Right cardiac atrium (tissue), 5 donors: ENCODE data around the gene ZNF584. TPM values are rescaled to one million over a fixed set of nuclear protein-coding genes. Genes with fewer than 3 reads are reported as not detected.
"Not testable (repeated sequence)": the region's sequence is repeated elsewhere in the genome, so short reads cannot be mapped to it uniquely, and the experiment has no call there.

Experiments used
- ATAC-seq, 2 donors: fragments of 200-7000 bp; cut with Tn5 transposase; one replicate each; pipeline versions ENCODE4 v1.8.0 to v1.9.1; 2020; ENCODE audit warnings: moderate library complexity in 2 of 2, mild to moderate bottlenecking in 1 of 2
- DNase-seq, 3 donors: peaks; one replicate each; pipeline ENCODE4 v3.0.0-alpha.2; 2020
- H3K27ac ChIP-seq: one replicate; pipeline ENCODE4 v1.5.1; 2013; ENCODE audit warnings: mild to moderate bottlenecking, low read length, control low read depth, moderate library complexity
- H3K27me3 ChIP-seq: one replicate; pipeline ENCODE4 v1.6.1; 2013; ENCODE audit not compliant: control insufficient read depth, insufficient read depth
- H3K4me1 ChIP-seq: one replicate; pipeline ENCODE4 v1.6.1; 2013; ENCODE audit warnings: low read length; ENCODE audit not compliant: control insufficient read depth, insufficient read depth
- H3K4me3 ChIP-seq: one replicate; pipeline ENCODE4 v1.5.1; 2013; ENCODE audit warnings: low read length, control low read depth
- H3K9me3 ChIP-seq: one replicate; pipeline ENCODE4 v1.6.1; 2013; ENCODE audit warnings: low read length; ENCODE audit not compliant: control insufficient read depth
- WGBS: extraction: QIAGEN DNeasy Blood & Tissue Kit; methylation state at CpG from one replicate; pipeline ENCODE4 v1.1.7; 2013; 5-methylcytosine and 5-hydroxymethylcytosine counted together
- intact Hi-C, 4 donors: fragments of 100-400 bp; cut with DNase I; formaldehyde crosslinking; loops; one replicate each; pipeline versions ENCODE4 v1.11.0 to v1.14.0; 2022 to 2023
- polyA plus RNA-seq: library from polyadenylated mRNA; stranded (reverse); fragments of 200-250 nt; gene quantifications from one replicate; pipeline ENCODE4 v1.2.3, GENCODE V29; 2013
- total RNA-seq, 4 donors: library from RNA; stranded (reverse); fragmentation: NEBNext Ultra II Directional; extraction: Animal tissue kit (Norgen Biotek cat#: 25700); gene quantifications; one replicate each; pipeline ENCODE4 v1.2.1, GENCODE V29; 2021
- donor health status: healthy with polysubstance abuse.
- donor health status: DM: no; HTN: yes; CAD: no.
- donor health status: DM: no; HTN: no; CAD: no.
- donor health status: DM: no; HTN: yes; CAD: no; lungs with severe emphysema.
- donor health status: DM: yes; HTN: yes; CAD: no.

Gene ZNF584
- total and polyA plus RNA-seq, 5 donors = 13.6 to 22.6 (median 19.8) TPM

DNA sequence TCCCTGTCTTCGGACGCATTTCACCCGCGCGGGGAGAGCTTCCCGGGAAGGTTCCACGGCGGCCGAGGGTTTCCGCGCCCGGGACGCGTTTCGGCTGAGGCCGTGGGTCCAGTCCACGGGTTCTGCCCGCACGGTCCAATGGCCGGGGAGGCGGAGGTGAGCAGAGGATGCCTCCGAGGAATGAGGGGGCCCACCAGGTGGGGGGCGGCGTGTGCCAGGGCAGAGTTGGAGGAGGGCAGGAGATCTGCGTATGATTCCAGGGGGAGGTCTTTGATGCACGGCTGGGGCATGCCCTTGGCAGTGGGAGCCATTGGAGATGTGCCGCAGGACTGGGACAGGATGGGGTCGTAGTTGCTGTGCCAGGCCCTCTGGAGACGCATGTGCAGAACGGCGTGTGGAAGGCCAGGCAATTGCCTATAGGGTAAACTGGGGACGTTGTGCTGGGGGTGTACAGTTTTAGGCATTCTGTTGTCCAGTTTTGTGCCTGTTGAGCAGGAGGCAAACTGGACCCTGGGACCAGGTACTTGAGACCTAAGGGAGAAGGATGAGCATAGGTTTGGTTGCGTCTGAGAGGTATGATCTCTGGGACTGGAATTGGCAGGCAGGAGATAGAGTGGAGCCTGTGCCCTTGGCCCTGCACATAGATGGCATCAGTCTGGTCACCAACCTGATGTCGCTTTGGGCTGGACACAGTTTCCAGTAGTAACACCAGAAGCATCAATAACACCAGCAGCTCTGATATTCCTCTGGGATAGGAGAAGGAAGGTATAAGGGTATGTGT, 751 bp downstream of the ZNF584 start:
- Histone ChIP-seq H3K4me1 (peaks cover 14% of the 10 kb centered on the region), H3K9me3 (no peaks in the 10 kb centered on the region), H3K4me3 (peak overlapping the region; percentile 68), H3K27me3 (no peaks in the 10 kb centered on the region), H3K27ac (peak overlapping the region; percentile 63)
- 3% methylated on average over 34 of the region's 34 CpGs for WGBS
- peak in 2 of 3 donors; percentile 42 to 73 for DNase-seq
- intact Hi-C loops = no loop called here
- peak; percentile 35 to 41 for ATAC-seq

DNA sequence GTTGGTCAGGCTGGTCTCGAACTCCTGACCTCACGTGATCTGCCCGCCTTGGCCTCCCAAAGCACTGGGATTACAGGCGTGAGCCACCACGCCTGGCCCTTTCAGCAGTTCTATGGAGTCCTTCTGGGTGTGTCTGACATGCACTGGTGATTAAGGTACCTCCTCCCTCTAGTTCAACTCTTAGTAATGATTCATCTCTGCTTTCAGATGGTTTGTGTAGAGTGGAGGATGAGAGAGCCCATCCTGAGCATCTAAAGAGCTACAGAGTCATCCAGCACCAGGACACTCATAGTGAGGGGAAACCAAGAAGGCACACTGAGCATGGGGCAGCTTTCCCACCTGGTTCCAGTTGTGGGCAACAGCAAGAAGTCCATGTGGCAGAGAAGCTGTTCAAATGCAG, 8.2 kb downstream of the ZNF584 start:
- H3K27ac ChIP-seq = no peak overlapping the region
- H3K4me3 ChIP-seq = no peak overlapping the region
- intact Hi-C loops = no loop called here
- H3K9me3 ChIP-seq = no peaks in the 10 kb centered on the region
- DNase-seq = no peak
- WGBS = 99% methylated on average over 5 of the region's 5 CpGs
- no peaks in the 10 kb centered on the region for H3K27me3 ChIP-seq
- ATAC-seq = no peak
- H3K4me1 ChIP-seq = no peaks in the 10 kb centered on the region

DNA sequence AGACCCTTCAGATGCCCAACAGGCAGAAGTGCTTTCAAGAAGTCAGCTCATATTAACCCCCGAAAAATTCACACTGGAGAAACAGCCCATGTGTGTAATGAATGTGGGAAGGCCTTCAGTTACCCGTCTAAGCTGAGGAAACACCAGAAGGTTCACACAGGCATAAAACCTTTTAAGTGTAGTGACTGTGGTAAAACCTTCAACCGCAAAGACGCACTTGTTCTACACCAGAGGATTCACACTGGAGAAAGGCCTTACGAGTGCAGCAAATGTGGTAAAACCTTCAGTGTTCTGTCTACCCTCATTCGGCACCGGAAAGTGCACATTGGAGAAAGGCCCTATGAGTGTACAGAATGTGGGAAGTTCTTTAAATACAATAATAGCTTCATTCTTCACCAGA, 8.6 kb downstream of the ZNF584 start:
- Histone ChIP-seq H3K27ac (no peak overlapping the region), H3K9me3 (no peaks in the 10 kb centered on the region), H3K4me1 (no peaks in the 10 kb centered on the region), H3K27me3 (no peaks in the 10 kb centered on the region), H3K4me3 (no peak overlapping the region)
- DNase-seq = no peak
- WGBS = 96% methylated on average over 7 of the region's 7 CpGs
- intact Hi-C loops = no loop called here
- no peak for ATAC-seq

DNA sequence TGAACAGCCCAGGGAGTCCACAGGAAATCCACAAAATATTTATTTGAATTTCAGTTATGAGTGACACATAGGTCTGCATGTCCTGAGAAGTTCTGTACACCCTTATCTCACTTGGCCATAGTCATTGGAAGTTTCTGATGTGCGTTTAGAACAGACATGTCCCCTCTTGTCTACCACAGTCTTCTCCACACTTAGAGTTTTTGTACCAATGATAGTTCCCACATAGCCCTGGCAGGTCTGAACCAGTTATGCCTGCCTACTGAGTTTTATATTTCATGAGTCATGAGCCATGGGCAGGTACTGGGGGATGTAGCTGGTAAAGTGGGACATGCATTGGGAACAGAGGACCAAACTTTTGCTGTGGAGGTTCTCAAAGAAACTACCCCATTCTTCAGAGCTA, 20.2 kb downstream of the ZNF584 start:
- Histone ChIP-seq H3K27ac (no peak overlapping the region), H3K27me3 (no peaks in the 10 kb centered on the region), H3K4me1 (no peaks in the 10 kb centered on the region), H3K9me3 (peaks cover 29% of the 10 kb centered on the region), H3K4me3 (no peak overlapping the region)
- WGBS = 75% methylated on average over 1 of the region's 1 CpG
- intact Hi-C loops = no loop called here
- DNase-seq (no peak), ATAC-seq (peak in 1 of 2 donors; percentile 22)

DNA sequence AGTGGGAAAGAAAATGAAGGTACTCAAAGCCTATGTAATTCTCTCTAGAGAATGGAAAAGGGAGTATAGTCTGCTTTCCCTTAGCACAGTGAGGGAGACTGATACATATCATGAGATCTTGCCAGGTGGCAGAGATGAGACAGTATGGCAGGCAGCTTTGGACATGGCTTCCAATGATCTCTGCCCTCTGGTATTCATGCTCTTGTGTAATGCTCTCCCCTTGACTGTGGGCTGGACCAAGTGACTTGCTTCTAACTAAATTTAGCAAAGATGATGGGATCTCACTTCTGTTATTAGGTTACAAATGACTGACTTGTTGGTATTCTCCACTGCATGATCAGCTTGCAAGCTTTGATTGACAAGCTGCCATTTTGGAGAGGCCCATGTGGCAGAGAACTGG, 21.3 kb downstream of the ZNF584 start:
- no peak overlapping the region for H3K27ac ChIP-seq
- no peak overlapping the region for H3K4me3 ChIP-seq
- intact Hi-C loops = no loop called here
- H3K27me3 ChIP-seq = no peaks in the 10 kb centered on the region
- ATAC-seq = no peak
- H3K9me3 ChIP-seq = peaks cover 40% of the 10 kb centered on the region
- no peak for DNase-seq
- no peaks in the 10 kb centered on the region for H3K4me1 ChIP-seq

DNA sequence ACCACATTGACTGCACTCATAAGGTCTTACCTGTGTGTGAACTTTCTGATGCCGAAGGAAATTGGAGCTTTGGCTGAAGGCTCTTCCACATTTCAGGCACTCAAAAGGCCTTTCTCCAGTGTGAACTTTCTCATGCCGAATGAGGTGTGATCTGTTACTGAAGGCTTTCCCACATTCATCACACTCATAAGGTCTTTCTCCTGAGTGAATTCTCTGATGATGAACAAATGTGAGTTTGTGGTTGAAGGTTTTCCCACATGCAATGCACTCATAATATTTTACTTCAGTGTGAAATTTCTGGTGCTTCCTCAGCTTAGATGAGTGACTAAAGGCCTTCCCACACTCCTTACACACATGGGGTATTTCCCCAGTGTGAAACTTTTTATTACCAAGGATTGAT, 25.8 kb downstream of the ZNF584 start:
- Histone ChIP-seq H3K27me3 (no peaks in the 10 kb centered on the region), H3K4me3 (peak overlapping the region; percentile 11), H3K27ac (no peak overlapping the region), H3K9me3 (peaks cover 40% of the 10 kb centered on the region), H3K4me1 (peaks cover 2% of the 10 kb centered on the region)
- WGBS = 96% methylated on average over 2 of the region's 2 CpGs
- DNase-seq (no peak), ATAC-seq (no peak)
- intact Hi-C loops = no loop called here

DNA sequence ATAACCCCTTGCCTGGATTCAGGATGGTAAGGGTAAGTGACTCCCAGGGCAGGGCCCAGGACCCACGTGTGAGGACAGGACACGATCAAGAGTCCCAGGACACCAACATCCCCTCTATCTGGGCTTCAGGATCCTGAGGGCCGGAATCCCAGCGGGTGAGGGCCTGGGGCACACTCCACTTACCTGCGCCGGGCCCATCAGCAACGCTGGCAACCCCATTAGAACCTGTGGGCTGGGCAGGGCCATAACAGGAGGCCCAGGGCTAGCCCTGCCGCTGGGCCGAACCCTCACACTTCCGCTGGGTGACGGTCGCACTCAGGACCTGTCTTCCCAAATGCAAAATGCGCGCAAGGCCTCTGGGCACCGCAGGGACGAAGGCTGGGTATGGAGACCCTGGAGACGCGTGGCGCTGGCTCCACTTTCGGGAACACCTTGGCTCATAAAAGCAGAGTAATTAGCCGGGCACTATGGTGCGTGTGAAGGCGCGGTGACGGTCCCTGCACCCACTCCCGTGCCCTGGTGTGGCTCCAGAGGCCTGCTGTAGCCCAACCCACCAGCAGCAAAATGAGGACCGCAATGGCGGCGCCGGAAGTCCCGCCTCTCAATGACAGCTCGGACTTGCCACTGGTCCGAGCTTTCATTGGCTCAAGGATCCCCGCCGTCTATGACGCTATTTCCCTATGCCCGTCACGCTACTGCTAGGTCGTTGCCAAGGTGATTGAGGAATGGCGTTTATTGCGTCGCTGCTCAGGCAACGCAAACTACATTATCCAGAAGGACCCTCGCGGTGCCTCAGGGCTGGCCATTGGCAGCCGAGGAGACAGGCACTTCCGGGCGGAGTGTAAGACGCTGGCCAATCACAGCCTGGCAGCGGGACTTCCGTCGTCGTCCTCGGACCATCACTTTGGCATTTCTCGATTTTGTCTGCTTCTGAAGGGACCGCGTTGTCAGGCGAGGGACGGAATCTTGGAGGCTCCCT, 31.4 kb downstream of the ZNF584 start, which contains the start of gene ZNF132:
Gene ZNF132, minus strand, starts transcription at position 578 of the 979 bp plus-strand sequence. Its CDS starts 332 bp downstream, at position 246.
- Histone ChIP-seq H3K4me3 (peak within 1 kb of the TSS; percentile 80), H3K27ac (peak within 1 kb of the TSS; percentile 77), H3K9me3 (peaks cover 3% of the 10 kb centered on the region), H3K4me1 (peaks cover 6% of the 10 kb centered on the region), H3K27me3 (no peaks in the 10 kb centered on the region)
- 7% methylated on average over 59 of the region's 59 CpGs for WGBS
- intact Hi-C loops = no loop called here
- ATAC-seq (peak; percentile 99), DNase-seq (peak; percentile 98)

DNA sequence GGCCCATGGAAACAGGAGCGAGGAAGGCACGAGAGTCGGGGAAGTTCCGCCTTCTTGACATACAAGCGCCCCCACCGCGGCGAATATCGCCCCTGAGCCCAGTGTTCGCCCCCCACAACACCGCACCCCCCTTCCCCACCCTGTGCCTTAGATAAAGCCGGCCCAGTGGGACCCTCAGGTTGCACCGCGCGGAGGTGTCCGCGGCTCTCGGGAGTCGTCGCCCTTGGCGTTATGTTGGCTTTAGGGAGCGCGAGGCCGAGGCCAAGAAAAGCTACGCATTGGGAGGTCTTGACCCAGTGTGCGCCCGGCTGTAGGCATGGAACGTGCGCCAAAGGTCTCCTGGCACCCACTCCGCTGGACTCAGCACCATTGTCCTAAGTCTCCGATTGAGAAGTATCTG, 32.1 kb downstream of the ZNF584 start:
- Histone ChIP-seq H3K4me3 (peak overlapping the region; percentile 80), H3K27me3 (no peaks in the 10 kb centered on the region), H3K4me1 (peaks cover 6% of the 10 kb centered on the region), H3K9me3 (no peaks in the 10 kb centered on the region), H3K27ac (peak overlapping the region; percentile 77)
- intact Hi-C loops = no loop called here
- ATAC-seq = peak; percentile 5 to 21
- WGBS = 12% methylated on average over 31 of the region's 31 CpGs
- no peak for DNase-seq

DNA sequence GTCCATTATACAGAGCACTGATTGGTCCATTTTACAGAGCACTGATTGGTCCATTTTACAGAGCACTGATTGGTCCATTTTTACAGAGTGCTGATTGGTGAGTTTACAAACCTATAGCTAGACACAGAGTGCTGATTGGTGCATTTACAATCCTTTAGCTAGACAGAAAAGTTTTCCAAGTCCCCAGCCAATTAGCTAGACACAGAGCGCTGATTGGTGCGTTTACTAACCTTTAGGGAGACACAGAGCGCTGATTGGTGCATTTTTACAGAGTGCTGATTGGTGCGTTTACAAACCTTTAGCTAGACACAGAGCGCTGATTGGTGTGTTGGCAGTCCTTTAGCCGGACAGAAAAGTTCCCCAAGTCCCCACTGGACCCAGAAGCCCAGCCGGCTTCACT, 34.5 kb downstream of the ZNF584 start:
- WGBS = 88% methylated on average over 7 of the region's 7 CpGs
- H3K4me3 ChIP-seq, H3K9me3 ChIP-seq, intact Hi-C loops, ATAC-seq, H3K27me3 ChIP-seq, H3K27ac ChIP-seq, H3K4me1 ChIP-seq, DNase-seq: not testable (repeated sequence)

DNA sequence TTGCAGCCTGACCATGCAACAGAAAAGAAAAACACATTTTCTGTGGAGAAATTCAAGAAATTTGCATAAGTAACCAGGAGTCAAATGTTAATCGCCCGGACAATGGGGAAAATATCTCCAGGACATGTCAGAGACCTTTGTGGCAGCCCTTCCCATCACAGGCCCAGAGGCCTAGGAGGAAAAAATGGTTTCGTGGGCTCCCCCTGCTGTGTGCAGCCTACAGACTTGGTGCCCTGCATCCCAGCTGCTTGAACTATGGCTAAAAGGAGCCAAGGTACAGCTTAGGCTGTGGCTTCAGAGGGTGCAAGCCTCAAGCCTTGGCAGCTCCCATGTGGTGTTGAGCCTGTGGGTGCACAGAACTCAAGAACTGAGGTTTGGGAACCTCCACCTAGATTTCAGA, 40.4 kb downstream of the ZNF584 start:
- H3K27ac ChIP-seq, H3K9me3 ChIP-seq, H3K4me3 ChIP-seq, H3K4me1 ChIP-seq, DNase-seq, intact Hi-C loops, H3K27me3 ChIP-seq, ATAC-seq: not testable (repeated sequence)
- WGBS = 67% methylated on average over 3 of the region's 3 CpGs

DNA sequence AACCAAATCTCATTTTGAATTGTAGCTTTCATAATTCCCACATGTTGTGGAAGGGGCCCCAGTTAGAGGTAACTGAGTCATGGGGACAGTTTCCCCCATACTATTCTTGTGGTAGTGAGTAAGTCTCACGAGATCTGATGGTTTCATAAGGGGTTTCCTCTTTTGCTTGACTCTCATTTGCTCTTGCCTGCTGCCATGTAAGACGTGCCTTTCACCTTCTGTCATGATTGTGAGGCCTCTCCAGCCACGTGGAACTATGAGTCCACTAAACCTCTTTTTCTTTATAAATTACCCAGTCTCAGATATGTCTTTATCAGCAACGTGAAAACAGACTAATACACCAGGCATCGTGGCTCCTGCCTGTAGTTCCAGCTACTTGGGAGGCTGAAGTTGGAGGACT, 41.5 kb downstream of the ZNF584 start:
- H3K4me1 ChIP-seq, H3K27ac ChIP-seq, intact Hi-C loops, H3K9me3 ChIP-seq, ATAC-seq, H3K4me3 ChIP-seq, H3K27me3 ChIP-seq: not testable (repeated sequence)
- peak in 1 of 3 donors; percentile 19 for DNase-seq
- WGBS = 56% methylated on average over 5 of the region's 5 CpGs
